GM21367 (cell line): ENCODE data around the gene YPEL5.
"Not testable (repeated sequence)": the region's sequence is repeated elsewhere in the genome, so short reads cannot be mapped to it uniquely, and the experiment has no call there.

Experiments
- ATAC-seq: cut with Tn5 transposase; IDR thresholded peaks from one replicate; pipeline ENCODE4 v1.9.1; 2021; ENCODE audit not compliant: unreplicated experiment

YPEL5 gene

GRCh38 chr2:30136764-30137444 lies 9.9 kb upstream of the YPEL5 start:
- ATAC-seq: no peak

- no peak for ATAC-seq
Observed at GRCh38 chr2:30139131-30139870, 7.5 kb upstream of the YPEL5 start.

GRCh38 chr2:30141136-30141535 lies 5.7 kb upstream of the YPEL5 start:
- ATAC-seq: no peak

- ATAC-seq: no peak
Observed at GRCh38 chr2:30144260-30144659, 2.5 kb upstream of the YPEL5 start.

- not testable (repeated sequence) for ATAC-seq
Observed at GRCh38 chr2:30144951-30145350, 1.9 kb upstream of the YPEL5 start.

- ATAC-seq: no peak
Observed at GRCh38 chr2:30145826-30146336, 926 bp upstream of the YPEL5 start.

- ATAC-seq: no peak
Observed at GRCh38 chr2:30147196-30147714, 448 bp downstream of the YPEL5 start.

- ATAC-seq: peak; percentile 15
Observed at GRCh38 chr2:30147715-30148610, 1.2 kb downstream of the YPEL5 start.

- ATAC-seq: no peak
Observed at GRCh38 chr2:30148850-30149249, 2.0 kb downstream of the YPEL5 start.

GRCh38 chr2:30149513-30149912 lies 2.7 kb downstream of the YPEL5 start:
- ATAC-seq: no peak

- ATAC-seq: no peak
Observed at GRCh38 chr2:30149976-30150375, 3.2 kb downstream of the YPEL5 start.

- no peak for ATAC-seq
Observed at GRCh38 chr2:30150786-30151185, 4.0 kb downstream of the YPEL5 start.

GRCh38 chr2:30152385-30152784 lies 5.6 kb downstream of the YPEL5 start:
- ATAC-seq: no peak

GRCh38 chr2:30155202-30155601 lies 8.4 kb downstream of the YPEL5 start:
- no peak for ATAC-seq

GRCh38 chr2:30155889-30156658 lies 9.3 kb downstream of the YPEL5 start:
- ATAC-seq: no peak

- ATAC-seq: no peak
Observed at GRCh38 chr2:30157616-30158015, 10.8 kb downstream of the YPEL5 start.

- ATAC-seq: no peak
Observed at GRCh38 chr2:30159766-30160165, 13.0 kb downstream of the YPEL5 start.

GRCh38 chr2:30161929-30162706 lies 15.3 kb downstream of the YPEL5 start:
- no peak for ATAC-seq

GRCh38 chr2:30162806-30163205 lies 16.0 kb downstream of the YPEL5 start:
- no peak for ATAC-seq
